ENCODE results near the gene ADAMTSL4.
"Not testable (repeated sequence)": the region's sequence is repeated elsewhere in the genome, so short reads cannot be mapped to it uniquely, and the experiment has no call there.

ADAMTSL4 gene

DNA sequence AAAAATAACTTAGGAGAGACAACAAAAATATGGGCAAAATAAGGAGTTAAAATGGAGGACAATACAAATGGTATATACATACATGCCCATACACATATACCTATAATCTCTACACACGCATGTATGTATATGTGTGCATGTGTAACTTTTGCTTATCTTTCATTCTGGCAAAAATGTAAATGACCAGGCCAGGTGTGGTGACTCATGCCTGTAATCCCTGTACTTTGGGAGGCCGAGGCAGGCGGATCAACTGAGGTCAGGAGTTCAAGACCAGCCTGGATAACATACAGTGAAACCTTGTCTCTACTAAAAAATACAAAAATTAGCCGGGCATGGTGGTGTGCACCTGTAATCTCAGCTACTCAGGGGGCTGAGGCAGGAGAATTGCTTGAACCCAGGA lies 49.1 kb downstream of the ADAMTSL4 start:
- not testable (repeated sequence) for DNase-seq

- no peak for DNase-seq
These were observed 52.3 kb downstream of the ADAMTSL4 start for GRCh38 chr1:150601540-150601939.

DNA sequence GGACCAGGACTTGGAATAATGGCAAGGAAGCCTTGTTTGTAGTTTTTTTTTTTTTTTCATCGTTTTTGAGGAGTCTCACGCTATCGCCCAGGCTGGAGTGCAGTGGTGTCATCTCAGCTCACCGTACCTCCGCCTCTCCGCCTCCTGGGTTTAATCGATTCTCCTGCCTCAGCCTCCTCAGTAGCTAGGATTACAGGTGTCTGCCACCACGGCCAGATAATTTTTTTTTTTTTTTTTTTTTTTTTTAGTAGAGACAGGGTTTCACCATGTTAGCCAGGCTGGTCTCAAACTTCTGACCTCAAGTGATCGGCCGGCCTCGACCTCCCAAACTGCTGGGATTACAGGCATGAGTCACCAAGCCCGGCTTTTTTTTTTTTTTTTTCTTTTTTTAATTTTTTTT lies 53.2 kb downstream of the ADAMTSL4 start:
- not testable (repeated sequence) for DNase-seq

DNA sequence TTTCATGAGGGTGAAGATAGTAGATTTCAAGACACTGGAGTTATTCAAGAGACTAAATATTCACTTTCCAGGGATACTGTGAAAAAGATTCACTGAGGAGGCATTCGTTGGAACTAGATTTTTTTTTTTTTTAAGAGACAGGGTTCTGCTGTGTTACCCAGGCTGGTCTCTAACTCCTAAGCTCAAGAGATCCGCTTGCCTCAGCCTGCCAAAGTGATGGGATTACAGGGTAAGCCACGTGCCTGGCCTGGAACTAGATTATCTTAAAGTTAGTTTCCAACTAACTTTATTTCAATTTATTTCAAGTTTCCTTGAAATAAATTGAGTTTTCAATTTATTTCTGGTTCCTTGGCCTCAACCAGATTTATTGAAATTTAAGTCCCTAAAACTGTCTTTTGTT lies 54.5 kb downstream of the ADAMTSL4 start:
- no peak for DNase-seq

DNA sequence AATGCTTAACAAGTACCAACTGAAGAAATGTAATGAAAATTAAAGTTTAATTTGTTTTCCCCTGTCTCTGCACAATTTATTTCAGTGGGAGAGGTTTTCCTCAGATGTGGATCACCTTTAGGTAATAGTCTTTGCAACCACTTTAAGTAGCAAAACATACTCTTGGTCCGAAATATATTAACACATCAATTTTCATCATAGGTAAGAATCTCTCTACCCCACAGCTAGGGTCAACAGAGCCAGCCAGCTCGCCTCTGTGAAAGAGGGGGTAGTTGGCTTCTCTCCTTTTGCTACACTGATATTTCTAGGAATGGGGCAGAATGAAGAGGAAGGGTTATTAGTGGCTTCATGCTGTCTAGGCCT lies 55.0 kb downstream of the ADAMTSL4 start:
- no peak for DNase-seq

- not testable (repeated sequence) for DNase-seq
These were observed 56.2 kb downstream of the ADAMTSL4 start for GRCh38 chr1:150605451-150605731.

- no peak for DNase-seq
These were observed 57.4 kb downstream of the ADAMTSL4 start for GRCh38 chr1:150606463-150607142.

DNA sequence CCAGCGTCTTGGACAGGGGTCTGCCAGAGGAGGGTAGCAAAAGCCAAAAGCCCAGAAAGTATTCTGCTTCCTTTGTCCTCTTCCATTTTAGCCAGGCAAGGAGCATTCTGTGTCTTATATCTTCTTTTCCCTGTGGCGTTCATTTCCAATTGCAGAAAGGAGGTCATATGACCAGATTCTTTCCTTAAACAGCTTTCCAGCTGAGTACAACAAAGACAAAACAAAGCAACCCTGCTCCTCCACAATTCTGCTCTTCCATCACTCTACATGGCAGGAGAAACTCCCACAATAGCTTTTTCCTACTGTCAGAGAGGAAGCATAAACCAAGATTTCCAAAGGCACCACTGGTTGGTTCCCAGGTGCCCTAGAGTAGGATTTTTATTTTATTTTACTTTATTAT lies 60.5 kb downstream of the ADAMTSL4 start:
- DNase-seq: no peak

Data from activated T-cell treated with anti-CD3 and anti-CD28 coated beads for 4 hours (primary cell).